Breast epithelium (tissue), 3 donors: ENCODE data around the gene HPS1.

Experiments used
- CTCF ChIP-seq, 3 donors: fragments of 450-650 bp; IDR thresholded peaks; one replicate each; pipeline ENCODE4 v1.5.1; 2016 to 2017; ENCODE audit warnings: antibody characterized with exemption in 3 of 3, mild to moderate bottlenecking in 3 of 3, moderate library complexity in 3 of 3
- POLR2AphosphoS5 ChIP-seq, 3 donors: sonication (generic); formaldehyde crosslinking; IDR thresholded peaks; one replicate each; pipeline ENCODE4 v1.6.1; 2017; ENCODE audit warnings: antibody characterized with exemption in 3 of 3

GRCh38 chr10:98416606-98417388 lies 29.9 kb downstream of the HPS1 start:
- TF ChIP-seq CTCF (IDR thresholded peaks at IDR 0.05) (no peak), POLR2AphosphoS5 (IDR thresholded peaks at IDR 0.05) (no peak)
